ENCODE results near the gene ALG8.
"Not testable (repeated sequence)": the region's sequence is repeated elsewhere in the genome, so short reads cannot be mapped to it uniquely, and the experiment has no call there.

The ALG8 gene

GRCh38 chr11:78067704-78068103 lies 71.7 kb downstream of the ALG8 start:
- no peak for DNase-seq

DNA sequence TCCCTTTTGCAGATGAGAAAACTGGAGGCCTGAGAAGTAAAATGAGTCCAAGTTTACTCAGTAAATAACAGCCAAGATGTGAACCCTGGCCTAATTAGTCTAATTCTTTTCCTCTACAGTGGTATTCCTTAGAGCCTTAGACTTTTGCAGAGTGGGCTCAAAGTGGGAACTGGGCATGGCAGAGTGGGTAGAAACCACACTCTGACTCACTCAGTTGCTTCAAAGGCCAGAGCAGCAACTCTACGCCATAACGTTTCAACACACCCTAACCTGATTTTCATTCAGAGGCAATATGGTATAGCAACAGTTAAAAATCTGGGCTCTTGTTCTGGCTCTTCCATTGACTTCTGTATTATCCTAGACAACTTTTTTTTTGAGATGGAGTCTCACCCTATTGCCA lies 73.0 kb downstream of the ALG8 start:
- peak; percentile 63 to 82 for DNase-seq

DNA sequence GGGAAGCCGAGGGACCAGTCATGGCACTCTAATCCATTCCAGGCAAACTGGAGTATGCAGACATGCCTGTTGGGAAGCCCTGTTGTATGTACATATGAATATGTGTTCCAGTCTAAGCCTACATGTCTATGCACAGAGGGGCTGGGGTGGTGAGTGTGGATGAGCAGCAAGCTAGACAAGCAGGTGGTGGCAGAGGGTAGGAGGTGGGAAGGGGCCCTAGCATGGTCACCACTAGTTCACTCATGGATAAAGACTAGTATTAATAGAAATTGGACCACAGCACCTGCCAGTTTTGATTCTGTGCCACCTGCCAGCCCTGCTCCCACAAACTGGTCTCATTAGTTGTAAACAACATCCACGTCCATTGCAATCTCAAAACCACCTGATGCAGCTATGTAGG lies 74.2 kb downstream of the ALG8 start:
- no peak for DNase-seq

DNA sequence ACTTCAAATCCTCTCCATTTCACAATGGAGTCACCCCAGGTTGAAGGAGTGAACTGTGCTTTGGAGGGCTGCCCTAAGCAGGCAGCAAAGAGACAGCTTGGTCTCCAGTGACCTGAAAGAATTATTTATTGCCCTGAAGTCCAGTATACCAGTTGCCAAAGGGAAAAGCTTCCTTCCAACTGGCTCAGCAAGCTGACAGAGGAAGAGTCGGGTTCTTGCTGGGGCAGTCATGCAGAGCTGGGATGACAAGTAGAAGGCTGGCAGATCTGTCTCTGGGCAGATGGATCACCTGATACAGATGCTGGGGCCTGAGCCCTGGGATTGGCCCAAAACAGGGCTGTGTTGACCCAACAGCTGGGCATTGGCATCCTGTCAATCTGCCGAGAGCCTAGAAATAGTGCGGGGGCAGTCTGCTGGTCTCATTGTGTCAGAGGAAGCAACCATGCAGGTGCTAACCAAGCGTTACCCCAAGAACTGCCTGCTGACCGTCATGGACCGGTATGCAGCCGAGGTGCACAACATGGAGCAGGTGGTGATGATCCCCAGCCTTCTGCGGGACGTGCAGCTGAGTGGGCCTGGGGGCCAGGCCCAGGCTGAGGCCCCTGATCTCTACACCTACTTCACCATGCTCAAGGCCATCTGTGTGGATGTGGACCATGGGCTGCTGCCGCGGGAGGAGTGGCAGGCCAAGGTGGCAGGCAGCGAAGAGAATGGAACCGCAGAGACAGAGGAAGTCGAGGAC lies 75.8 kb downstream of the ALG8 start, which contains the start of gene THRSP:
Gene THRSP, plus strand, starts transcription at position 422 of the 742 bp plus-strand sequence. Its CDS starts 21 bp downstream, at position 443.
- no peak for DNase-seq

DNA sequence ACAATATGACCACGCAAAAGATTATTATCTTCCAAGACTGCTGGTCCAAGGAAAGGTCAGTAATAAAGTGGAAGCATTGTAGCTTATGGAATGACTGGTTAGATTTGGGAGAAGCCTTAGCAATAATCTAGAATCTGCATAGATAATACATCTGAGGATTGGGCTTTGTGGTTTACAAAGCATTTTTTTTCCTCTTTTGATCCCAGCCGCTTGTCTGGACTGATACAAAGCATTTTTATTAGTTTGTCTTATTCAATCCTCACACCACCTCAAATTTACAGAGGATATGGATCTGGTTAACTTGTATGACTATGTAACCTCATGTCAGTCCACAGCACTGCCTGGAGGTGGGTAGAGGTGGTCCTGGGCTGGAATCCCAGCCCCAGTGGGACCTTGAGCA lies 76.8 kb downstream of the ALG8 start:
- DNase-seq, result no peak

GRCh38 chr11:78061921-78062311 lies 77.5 kb downstream of the ALG8 start:
- DNase-seq, result no peak

DNA sequence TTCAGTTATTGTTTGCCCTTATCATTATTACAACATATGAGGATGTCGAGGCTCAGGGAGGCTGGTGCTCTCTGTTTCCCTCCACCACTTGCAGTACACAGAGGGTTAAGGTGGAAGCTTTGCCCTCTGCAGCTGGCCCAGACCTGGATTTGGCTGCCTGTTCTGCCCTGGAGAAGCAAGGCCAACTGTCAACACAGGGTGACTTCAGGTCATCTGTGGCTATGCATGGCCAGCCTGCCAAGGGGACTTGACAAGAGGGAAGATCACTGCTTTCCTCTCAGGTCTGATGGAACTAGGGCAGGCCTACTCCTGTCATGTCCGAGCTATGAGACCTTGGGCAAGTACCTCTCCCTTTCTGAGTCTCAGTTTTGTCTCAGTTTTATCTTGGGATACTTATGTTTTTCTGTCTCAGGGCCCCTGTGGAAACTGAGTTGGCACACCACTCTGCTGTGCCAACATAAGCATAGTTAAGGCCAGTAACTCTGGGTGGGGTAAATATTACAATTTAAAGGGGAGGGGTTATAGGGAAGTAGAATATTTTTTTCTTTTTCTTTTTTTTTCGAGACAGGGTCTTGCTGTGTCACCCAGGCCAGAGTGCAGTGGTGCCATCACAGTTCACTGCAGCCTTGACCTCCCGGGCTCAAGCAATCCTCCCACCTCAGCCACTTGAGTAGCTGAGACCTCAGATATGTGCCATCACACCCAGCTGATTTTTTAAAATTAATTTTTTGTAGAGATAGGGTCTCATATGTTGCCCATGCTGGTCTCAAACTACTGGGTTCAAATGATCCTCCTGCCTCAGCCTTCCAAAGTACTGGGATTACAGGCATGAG lies 78.1 kb downstream of the ALG8 start:
- no peak for DNase-seq

DNA sequence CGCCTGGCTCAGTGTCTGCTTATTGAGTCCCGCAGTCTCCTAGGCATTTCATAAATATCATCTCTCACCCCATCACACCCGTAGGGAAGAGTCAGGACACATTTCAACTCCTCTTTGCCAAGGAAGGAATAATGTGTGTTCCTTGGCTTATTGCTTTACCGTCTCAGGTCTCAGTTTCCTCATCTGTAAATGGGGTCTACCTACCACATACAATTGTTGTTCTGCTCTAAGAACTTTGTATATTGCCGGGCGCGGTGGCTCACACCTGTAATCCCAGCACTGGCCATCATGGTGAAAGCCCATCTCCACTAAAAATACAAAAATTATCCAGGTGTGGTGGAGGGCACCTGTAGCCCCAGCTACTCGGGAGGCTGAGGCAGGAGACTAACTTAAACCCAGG lies 78.9 kb downstream of the ALG8 start:
- no peak for DNase-seq

GRCh38 chr11:78059749-78060328 lies 79.6 kb downstream of the ALG8 start:
- not testable (repeated sequence) for DNase-seq

- DNase-seq, result no peak
Measured at GRCh38 chr11:78057462-78058055, 81.9 kb downstream of the ALG8 start.

DNA sequence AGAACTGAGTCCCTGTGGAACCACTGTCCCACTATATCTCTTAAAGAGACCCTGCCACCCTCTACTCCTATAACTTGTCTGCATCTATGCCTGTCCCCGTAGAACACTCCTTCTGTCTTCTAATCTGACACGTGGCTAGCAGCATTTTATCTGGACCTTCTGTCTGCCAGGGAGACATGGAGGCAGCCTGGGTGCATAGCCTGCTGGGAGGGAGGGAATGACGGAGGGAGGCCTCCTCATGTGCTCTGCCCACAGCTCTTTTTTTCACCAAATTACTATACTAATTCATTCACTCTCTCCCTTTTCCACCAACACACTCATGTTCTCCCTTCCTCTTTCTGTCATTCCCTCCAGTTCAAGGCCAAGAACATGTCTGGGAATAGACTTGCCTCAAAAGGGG lies 83.3 kb downstream of the ALG8 start:
- no peak for DNase-seq

GRCh38 chr11:78054971-78055370 lies 84.5 kb downstream of the ALG8 start:
- DNase-seq, result no peak

- DNase-seq, result no peak
Measured at GRCh38 chr11:78050964-78051831, 88.2 kb downstream of the ALG8 start.
